ENCODE measurements around the gene TAAR1.
"Not testable (repeated sequence)": the region's sequence is repeated elsewhere in the genome, so short reads cannot be mapped to it uniquely, and the experiment has no call there.

Gene TAAR1

DNA sequence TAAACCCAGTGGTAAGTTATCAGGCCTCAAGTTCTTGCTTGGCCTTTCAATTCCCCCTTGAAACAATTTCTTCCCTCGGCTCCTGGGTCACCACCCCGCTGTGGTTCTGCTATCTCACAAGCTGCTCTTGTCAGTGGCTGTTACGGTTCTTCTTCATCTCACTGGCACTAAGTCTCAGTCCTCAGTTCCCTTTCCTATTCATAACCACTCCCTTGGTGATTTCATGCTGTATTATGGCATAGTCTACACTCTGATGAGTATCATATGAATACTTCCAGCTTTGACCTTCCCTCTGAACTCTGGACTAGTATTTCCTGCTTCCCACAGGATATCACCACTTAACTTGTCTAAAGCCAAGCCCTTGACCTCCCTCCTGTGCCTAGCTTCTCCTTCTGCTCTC lies 7.9 kb downstream of the TAAR1 start:
- no peak for DNase-seq

DNA sequence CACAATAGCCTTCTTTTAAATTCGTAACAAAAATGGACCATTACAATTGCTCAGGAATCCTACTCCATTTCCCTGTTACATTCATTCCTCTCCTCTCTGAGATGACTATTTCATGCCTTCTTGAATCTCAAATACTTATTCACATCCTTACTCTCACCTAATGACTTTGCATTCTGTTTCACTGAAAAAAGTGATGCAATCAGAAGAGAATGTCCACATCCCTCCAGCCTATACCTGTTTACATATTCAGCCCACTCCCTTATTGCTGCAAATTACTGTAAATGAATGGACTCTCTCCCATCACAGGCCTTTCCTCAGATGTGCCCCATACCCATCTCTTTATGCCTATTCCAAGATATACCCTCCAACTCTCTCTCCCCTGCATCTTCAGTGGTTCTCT lies 8.6 kb downstream of the TAAR1 start:
- DNase-seq, result no peak

DNA sequence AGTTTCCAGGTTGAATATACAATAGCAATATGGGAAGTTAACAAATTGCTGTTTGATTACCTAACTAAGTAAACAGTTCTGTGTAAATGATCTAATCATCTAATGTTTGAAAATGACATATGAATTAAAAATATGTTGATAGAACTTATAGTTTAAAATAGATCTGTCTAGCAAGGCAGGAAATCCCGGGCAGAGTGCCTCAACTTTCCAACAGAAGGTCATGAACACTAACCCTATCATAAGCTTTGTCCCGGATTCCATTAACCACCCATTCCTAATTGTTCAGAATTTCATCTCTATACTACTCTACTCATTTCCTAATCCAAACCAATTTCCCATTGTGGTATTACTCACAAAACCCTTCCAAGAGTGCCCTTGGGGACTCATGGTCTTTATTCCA lies 10.2 kb downstream of the TAAR1 start:
- DNase-seq, result no peak

DNA sequence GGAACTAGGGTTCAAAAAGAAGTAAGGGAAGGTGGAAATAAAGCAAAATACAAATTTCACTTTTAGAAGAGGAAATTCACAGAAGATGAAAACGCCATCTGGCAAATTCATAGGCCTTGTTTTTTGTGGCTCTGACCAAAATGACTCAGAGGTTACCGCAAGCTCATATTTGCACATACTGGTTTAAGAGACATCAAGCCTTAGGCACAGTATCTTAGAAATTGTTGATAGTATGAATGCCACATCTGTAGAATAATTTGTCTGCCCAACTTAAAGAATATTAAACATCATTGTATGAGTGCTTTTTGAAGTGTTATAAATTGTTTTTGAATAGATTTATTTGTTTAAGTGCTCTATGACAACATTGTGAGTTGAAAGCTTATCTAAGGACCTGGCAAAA lies 10.6 kb downstream of the TAAR1 start:
- DNase-seq, result no peak

DNA sequence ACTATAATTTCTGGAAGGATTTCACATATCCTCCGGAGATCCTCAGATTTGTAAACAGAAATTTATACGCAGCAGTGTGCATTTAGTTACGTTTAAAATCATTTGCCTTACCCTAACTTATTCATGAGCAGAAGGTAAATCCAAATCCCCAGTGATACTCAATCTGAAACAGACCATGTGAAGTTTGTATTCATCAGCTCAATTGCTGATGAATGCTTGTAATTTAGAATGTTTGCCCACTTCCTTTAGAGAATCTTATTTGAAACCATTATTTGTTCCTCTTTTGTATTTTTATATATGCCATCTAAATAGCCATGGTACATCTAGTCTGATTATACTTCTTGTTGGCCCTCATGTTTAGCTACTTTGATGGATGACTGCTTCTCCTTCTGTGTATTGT lies 15.4 kb downstream of the TAAR1 start:
- DNase-seq, result no peak

DNA sequence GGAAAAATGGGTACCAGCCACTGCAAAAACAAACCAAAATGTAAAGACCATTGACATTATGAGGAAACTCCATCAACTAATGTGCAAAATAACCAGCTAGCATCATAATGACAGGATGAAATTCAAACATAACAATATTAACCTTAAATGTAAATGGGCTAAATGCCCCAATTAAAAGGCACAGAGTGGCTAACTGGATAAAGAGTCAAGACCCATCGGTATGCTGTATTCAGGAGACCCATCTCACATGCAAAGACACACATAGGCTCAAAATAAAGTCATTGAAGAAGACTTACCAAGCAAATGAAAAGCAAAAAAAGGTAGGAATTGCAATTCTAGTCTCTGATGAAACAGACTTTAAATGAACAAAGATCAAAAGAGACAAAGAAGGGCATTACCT lies 21.8 kb downstream of the TAAR1 start:
- DNase-seq, result not testable (repeated sequence)

DNA sequence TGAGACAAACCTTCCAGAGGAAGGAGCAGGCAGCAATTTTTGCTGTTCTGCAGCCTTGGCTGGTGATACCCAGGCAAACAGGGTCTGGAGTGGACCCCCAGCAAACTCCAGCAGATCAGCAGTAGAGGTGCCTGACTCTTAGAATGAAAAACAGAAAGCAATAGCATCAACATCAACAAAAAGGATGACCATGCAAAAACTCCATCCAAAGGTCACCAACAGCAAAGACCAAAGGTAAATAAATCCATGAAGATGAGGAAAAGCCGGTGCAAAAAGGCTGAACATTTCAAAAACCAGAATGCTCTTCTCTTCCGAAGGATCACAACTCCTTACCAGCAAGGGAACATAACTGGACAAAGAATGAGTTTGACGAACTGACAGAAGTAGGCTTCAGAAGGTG lies 23.1 kb downstream of the TAAR1 start:
- DNase-seq, result not testable (repeated sequence)

DNA sequence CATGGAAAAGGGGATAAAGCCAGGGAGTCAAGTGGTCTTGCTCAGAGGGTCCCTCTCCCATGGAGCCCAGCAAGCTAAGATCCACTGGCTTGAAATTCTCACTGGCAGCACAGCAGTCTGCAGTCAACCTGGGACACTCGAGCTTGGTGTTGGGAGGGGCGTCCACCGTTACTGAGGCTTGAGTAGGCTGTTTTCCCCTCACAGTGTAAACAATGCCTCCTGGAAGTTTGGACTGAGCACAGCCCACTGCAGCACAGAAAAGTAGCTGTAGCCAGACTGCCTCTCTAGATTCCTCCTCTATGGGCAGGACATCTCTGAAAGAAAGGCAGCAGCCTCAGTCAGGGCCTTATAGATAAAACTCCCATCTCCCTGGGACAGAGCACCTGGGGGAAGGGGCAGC lies 23.7 kb downstream of the TAAR1 start:
- DNase-seq, result not testable (repeated sequence)

DNA sequence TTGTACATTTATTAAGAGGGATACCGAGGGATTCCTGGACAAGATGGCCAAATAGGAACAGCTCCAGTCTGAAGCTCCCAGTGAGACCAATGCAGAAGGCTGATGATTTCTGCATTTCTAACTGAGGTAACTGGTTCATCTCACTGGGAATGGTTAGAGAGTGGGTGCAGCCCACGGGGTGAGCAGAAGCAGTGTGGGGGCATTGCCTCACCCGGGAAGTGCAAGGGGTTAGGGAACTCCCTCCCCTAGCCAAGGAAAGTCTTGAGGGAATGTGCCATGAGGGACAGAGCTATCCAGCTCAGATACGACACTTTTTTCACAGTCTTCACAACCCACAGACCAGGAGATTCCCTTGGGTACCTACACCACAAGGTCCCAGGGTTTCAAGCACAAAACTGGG lies 24.2 kb downstream of the TAAR1 start:
- DNase-seq, result no peak

DNA sequence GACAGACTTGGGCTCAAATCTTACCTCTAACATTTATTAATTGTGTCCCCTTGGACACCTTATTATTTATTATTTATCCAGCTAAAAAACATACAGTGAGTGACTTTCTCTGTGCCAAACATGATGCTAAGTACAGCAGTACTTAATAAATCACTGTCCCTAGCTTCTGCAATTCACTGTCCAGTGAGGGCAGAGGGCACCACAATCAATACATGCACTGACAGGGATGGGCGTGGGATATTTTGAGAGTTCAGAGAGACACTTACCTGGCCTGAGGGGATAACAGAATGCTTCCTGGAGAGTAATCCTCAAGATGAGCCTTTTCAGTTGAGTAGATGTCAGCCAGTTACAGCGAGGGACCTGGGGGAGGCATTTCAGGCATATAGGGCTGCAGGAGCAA lies 25.6 kb downstream of the TAAR1 start:
- DNase-seq, result no peak

DNA sequence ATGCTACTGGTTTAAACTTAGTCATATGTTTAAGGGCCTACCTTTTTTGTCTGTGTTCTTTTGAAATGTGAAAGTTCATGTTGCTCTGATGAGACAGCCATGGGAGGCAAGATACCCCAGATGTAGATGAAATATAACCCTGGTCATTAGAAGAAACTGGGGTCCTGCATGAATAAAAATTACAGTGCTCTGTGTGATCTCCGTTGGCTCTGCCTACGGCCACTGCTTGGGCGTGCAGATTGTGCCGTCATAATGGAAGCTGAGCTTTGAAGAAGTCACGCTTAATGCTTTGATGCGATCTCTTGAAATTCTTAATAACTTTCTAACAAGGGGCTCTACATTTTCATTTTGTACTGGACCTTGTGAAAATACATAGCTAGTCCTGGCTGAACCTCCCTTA lies 34.8 kb downstream of the TAAR1 start, which contains the start of gene TAAR2:
Gene TAAR2, minus strand, starts transcription at position 101 of the 400 bp plus-strand sequence. Its CDS starts 0 bp downstream, at position 101.
- DNase-seq, result no peak

DNA sequence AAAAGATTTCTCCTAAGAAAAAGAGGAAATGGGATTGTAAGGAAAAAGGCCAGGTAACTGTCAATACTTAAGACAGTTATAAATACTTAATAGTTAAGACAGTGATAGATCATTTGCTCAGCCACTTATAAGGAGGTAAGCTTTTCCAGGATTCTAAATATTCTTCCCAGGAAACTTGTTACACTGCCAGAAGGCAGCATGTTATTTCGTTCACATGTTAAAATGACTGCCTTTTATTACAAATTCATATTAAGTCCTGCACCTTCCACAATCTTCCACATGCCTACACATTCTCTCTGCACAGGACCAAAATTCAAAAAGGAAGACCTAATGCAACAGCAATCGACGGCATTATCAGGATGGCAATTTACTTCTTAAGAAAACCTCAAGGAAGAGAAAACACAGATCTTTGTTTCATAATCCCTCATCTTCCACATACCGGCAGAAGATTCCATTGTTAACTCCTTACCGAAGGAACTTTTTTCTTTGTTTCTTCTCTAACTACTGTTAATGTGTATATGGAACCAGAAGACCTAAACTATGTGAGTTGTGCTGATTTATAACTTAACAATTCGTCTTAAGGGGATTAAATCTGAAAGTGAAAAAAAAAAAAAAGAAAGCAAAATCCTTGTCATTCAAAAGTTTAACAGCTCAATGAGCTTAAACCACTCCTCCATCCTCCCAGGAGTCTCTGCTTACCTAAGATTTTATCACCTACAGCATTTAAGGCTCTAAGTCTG lies 35.7 kb downstream of the TAAR1 start:
- no peak for DNase-seq

DNA sequence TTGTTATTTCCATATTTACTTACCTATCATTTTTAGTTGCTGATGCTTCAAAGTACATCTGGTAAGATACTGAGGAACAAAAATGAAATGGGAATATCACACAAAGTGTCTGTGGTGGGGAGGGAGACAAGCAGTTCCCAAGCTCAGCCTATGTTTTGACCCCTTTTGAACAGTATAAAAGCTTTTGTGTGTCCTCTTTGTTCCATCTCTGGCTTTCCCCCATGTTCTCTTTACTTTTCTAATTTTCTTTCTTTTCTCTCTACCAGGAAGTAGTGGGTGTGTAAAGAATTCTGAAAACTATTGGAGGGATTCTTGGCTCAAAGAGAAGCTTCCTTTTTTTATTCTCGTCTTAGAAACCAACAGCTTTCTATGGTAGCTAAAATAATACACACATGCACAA lies 42.3 kb downstream of the TAAR1 start:
- no peak for DNase-seq

DNA sequence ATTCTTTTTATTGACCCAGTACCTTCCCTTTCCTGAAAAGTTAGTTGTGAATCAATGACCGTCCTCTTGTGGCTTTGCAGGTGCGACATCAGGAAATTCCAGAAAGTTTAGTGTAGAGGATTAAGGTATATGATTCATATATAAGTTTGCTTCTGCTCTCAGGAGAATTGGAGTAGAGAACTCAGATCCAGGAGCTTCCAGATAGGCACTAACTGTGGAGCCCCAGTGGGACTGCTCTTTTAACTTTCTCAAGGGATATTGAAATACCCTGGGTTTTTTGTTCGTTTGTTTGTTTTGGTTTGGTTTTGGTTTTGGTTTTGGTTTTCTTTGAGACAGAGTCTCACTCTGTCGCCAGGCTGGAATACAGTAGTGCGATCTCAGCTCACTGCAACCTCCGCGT lies 44.4 kb downstream of the TAAR1 start:
- no peak for DNase-seq

DNA sequence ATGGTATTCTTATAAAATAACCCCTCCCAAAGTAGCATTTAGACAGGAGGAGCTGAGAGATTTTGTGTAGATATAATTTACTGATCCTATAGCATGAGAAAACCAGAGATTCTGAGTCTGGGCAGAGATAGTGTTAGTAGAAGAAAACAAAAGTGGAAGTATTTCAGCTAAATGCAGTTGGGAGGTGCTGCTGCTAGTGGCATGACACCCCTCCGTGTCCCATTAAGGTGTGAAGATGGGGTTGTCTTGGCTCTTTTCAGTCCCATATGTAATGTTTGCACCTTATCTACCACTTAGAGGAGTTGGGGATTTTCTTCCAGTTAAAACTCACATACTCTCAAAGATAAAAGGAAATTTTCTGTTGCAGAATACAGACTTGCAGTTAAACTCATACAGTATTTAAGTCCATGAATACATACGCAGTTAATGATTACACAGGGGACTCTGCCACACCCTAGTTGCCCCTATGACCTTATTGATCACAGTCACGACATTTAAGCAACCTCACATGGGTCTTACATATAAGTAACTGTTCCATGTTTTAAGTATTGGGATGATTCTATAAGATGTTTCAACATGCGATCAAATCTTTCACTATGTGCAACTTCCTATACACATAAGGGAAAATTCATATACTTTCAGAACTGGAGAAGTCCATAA lies 46.4 kb downstream of the TAAR1 start:
- DNase-seq, result no peak

DNA sequence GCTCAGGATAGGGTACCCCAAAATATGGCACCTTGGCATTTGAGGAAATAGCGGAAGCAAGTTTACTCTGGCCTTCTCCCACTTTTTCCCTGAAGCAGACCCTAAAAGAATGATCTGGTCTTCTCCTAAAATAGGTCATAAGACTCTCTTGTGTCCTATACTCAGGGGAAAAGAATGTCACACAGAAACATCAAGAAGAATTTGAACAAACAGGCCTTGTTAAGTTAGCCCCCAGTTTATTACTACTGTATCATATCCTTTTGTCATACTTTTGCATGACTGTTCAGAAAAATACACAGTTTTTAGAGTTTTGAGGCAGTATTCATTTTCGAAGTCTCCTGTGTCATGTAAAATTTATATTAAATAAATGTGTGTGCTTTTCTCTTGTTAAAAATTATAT lies 47.4 kb downstream of the TAAR1 start:
- DNase-seq, result no peak

DNA sequence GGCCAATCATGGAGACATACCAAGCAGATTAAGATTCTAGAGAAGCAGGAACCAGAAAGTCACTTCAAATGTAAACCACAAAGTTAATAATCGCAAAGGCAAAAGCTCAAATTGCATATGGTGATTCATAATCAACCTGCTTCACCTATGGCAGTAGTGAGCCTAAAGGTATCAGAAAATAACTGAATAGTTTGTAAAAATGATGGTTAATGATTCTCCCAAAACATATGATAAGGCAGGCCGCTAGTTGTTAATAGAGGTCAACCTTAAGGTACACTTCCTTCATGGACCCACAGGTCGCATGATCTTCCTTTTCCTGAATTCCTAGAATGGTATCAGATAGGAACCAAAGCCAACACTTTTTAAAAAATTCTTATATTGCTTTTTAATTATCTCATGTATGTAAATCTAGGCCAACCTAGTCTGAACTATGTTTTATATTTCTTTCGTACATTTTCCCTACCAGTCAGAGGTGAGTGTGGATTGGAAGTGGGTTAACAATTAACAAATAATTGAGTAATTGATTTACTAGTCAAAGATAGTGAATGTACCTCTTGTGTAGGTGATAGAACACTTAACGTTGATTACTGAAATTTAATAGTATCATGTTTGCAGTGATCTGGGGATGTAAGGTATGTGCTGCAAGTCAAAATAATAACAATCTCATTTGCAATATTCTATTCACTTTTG lies 51.3 kb downstream of the TAAR1 start:
- DNase-seq, result no peak

DNA sequence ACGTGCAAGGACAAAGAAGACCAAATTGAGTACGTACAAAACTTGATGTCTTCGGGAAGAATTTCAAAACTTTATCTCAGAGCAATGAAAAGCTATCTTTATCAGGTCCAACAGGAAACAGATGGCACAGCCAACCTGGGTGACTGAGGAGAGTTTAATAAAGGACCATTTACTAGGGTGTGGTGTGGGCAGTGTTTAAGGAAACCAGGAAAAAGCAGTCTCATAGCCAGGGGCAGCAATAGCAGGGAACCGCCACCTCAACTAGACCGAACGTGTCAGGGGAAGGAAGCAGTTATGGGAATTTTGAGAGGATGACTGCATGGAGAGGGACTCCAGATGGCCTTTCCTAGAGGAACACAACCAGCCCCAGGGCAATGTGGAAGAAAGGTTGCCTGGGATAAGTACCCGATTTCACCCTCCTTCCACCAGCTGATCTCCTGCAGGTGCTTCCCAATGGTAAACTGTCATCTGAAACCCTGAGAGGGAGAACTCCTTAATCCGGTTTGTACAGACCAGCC lies 54.3 kb downstream of the TAAR1 start:
- no peak for DNase-seq

DNA sequence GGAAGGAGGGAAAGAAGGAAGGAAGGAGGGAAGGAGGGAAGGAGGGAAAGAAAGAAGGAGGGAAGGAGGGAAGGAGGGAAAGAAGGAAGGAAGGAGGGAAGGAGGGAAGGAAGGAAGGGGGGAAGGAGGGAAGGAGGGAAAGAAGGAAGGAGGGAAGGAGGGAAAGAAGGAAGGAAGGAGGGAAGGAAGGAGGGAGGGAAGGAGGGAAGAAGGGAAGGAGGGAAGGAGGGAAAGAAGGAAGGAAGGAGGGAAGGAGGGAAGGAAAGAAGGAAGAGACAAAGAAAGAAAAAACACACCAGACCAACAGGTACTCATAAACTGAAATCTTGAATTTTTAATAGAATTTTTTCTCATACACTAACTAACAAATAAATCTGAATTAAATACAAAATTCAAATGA lies 58.1 kb downstream of the TAAR1 start:
- DNase-seq, result not testable (repeated sequence)

DNA sequence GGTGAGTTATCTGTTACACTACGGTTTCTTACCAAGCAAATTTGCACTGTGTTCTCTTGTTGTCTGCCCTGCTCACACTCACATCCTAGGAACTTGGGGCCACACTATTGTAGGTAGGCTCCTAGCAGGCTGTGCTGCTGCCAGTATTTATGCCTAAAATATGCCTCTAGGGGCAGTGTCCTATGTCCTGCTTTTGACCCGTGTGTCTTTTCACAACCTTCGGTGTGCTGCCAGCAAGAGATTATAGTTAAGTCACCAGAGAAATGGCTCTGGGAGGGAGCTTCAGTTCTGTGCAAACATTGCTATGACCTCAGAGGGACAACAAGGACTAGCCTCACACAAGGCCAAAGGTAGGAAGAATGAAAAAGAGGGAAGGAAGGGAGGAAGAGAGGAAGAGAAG lies 60.5 kb downstream of the TAAR1 start:
- peak; percentile 5 for DNase-seq

DNA sequence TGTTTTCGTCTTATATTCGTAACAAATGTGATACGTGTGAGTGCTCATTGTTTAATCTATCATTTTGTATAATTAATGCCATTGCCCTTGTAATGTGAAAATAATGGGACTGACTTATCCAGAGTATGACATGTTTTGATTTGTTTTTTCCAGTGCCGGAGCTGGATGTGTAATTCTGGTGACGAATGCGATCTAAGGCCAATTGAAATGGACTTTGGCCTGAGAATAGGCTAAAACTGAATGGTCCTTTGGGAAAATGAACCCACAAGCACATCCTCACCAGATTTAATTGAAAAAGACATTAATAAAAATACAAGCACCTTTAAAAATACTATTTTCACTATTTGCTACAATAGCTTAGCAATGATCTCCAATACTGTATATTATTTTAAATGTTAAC lies 62.8 kb downstream of the TAAR1 start:
- no peak for DNase-seq
